Stimulated activated CD4-positive, alpha-beta T cell treated with anti-CD3 and anti-CD28 coated beads, Interleukin-4, amount 100 ng/mL, for 48 hours (primary cell): ENCODE data around the gene VPS8.

Experiments
- DNase-seq, 2 donors: peaks; one replicate each; pipeline ENCODE4 v3.0.0-alpha.2; 2020; ENCODE audit warnings: low read depth in 2 of 2

The VPS8 gene, protein sequence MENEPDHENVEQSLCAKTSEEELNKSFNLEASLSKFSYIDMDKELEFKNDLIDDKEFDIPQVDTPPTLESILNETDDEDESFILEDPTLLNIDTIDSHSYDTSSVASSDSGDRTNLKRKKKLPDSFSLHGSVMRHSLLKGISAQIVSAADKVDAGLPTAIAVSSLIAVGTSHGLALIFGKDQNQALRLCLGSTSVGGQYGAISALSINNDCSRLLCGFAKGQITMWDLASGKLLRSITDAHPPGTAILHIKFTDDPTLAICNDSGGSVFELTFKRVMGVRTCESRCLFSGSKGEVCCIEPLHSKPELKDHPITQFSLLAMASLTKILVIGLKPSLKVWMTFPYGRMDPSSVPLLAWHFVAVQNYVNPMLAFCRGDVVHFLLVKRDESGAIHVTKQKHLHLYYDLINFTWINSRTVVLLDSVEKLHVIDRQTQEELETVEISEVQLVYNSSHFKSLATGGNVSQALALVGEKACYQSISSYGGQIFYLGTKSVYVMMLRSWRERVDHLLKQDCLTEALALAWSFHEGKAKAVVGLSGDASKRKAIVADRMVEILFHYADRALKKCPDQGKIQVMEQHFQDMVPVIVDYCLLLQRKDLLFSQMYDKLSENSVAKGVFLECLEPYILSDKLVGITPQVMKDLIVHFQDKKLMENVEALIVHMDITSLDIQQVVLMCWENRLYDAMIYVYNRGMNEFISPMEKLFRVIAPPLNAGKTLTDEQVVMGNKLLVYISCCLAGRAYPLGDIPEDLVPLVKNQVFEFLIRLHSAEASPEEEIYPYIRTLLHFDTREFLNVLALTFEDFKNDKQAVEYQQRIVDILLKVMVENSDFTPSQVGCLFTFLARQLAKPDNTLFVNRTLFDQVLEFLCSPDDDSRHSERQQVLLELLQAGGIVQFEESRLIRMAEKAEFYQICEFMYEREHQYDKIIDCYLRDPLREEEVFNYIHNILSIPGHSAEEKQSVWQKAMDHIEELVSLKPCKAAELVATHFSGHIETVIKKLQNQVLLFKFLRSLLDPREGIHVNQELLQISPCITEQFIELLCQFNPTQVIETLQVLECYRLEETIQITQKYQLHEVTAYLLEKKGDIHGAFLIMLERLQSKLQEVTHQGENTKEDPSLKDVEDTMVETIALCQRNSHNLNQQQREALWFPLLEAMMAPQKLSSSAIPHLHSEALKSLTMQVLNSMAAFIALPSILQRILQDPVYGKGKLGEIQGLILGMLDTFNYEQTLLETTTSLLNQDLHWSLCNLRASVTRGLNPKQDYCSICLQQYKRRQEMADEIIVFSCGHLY (N-terminal part only)

DNA sequence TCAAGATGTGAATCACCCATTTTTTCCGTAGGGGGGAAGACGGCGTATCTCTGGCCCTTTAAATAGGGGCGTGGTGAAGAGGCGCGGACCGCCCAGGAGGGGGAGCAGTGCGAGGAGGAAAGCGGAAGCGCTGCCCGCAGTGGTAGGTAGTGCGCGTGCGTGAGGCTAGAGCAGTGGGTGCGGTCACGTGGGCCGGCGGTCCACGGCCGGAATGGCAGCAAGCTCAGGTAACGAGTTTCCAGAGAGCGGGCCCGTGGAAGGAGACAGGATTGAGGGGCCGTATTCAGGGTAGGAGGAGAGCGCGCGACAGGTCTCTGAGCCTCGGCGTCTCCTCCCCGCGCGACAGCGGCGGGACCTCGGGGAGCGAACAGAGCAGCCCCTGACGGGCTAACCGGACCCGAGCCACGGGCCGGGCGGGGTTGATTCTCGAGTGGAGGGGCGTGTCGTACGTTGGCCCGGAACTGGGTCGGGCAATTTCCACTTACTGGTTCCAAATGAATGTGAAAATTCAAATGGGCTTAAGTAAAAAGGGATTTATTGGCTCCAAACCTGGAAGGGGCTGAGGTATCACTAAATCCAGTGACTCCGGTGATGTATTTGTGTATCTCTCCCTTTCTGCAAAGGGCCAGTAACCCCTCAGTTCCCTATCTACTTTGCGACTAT, at the start of gene VPS8:
VPS8 (plus strand) TSS at position 168 of the 663 bp plus-strand sequence. CDS start 12,467 bp downstream, outside the sequence.
- DNase-seq, result peak; percentile 92 to 96

DNA sequence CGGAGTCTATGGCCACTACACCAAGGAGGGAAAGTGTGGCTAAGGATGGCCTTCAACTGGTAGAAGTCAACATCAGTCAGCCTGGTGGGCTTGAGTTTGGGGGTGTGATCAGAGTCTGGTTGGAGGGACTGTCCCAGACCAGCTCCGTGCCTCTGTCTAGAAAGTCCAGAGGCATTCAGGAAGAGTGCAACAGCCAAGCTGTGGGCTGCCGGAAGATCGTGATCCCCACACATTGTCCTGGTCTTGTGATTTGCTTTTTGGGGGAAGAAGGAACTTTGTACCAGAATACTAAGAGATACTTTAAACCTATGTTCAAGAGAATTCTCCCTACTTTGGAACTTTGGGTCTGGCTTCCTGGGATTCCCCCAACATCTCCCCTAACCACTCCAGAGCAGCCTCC, 47.8 kb upstream of the VPS8 start:
- DNase-seq, result no peak

DNA sequence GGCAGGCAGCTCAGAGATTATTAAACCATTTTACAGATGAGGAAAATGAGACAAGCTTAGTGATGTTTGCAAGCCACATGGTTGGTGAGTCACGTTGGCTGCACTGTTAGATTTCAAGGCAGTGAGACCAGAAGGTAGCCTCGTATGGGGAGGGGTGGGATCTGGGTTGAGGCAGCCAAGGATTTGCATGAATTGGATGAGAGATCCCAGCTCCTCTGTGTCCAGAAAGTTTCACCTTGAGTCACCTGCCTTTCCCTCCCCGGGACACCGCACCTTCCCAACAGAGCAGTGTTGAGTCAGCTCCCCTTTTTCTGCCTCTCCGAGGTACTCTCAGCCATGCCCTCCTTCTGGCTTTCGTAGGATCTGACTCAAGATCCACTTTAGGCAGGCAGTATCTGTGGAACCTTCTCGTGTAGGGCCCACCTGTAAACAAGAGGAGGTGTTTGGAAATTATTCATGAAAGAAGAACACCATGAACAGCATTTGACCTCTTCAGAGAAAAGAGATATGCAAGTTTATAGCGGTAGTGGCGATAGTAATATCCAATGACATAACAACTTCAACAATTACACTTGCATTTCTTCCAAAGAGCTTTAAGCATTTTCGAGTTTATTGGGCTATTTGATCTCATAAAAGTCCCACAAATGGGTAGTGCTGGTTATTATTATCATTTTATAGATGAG, 46.8 kb upstream of the VPS8 start:
- DNase-seq, result no peak

DNA sequence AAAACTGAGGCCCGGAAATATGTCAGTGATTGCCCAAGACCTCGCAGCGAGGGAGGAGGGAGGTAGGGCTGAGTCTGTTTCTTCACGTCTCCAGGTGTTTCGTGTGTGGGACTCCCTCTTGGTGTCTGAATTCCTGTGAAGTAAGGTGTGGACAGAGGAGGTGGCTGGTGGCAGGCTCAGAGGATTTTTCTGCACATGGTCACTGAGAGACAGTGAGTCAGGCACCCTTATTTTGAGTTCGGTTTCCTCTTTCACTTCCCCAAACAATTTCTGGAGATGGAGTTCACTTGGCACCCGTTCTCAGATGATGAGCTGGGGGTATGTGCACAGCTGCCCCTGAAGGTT, 46.3 kb upstream of the VPS8 start:
- no peak for DNase-seq

DNA sequence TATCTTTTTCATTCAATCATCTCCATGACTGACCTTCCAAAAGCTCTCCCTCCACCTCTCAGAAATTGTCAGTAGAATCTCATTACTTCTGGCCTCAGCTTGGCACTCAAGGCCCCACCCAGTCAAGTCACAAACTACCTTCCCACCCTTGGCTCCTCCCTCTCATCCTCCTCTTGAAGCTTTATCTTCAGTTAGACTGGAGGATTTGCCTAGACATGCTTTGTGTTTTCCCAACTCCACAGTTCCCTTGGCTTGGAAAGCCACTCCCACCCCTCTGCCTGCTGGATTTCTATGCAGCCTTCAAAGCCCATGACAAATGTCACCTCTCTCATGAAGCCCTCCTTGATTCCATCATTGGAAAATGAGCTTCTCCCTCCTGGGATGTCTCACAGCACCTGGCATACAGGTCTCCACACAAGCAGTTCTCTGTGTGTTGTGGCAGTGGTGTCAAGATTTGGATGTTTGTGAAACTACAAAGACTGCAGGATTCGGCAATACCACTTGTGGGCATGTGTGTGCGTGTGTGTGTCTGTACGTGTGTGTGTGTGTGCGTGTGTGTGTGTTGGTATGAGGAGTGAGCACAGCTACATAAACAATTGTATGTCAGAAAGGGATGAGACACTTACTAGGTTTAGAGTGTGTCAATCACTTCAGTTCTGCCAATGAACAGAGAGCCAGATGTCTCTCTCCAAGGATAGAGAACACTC, 45.3 kb upstream of the VPS8 start:
- DNase-seq, result no peak

DNA sequence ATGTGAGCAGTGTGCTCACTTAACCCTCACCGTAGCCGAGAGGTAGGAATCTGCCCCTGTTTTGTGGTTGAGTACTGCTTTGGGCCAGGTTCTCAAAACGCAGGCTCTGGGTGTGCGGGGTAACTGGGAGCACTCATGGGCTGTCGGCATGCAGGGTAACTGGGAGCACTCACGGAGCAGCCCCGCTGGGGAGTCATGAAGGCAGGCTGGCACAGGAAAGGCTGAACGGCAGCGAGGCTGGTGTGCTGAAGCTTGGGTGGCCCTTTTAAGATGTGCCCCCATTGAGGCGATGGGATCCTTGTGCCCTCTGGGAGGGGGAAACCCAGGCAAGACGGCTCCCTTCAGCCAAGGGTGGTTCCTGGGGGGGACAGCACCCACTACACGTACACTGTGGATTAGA, 44.6 kb upstream of the VPS8 start:
- no peak for DNase-seq

DNA sequence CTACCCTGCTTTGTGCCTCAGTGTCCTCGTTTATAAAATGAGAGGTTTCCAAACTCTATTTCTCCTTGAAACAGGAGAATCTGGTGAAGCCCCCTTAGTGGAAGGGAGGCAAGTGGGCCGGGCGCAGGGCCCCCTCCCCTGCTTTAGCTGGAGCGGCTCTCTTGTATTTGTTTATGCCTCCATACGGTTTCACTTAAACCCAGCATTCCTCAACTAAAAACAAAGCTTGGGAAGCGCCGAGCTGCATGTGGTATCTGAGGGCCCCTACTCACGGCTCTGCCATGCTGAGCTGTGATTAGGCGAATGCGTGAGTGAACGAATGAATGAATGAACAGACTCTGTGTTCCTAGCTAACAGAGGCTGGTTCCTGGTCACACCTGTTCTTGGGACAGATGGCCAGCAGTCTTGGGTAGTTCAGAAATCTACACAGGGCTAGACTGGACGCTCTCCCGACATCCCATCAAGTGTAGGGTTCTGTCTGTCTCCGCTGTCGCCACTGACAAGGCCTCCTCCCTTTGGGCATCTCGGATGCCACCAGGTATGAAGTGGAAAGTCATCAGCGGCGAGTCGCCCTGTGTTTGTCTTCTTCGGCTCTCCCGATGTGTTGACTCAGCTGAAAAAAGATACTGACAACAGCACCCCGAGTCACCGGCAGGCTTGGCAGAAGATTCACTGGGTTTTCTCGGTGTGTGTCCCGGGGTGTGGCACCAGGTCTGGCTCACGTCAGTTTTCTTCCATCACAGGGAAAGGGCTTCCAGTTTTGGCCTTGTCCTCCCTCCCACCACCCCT, 42.4 kb upstream of the VPS8 start:
- no peak for DNase-seq

DNA sequence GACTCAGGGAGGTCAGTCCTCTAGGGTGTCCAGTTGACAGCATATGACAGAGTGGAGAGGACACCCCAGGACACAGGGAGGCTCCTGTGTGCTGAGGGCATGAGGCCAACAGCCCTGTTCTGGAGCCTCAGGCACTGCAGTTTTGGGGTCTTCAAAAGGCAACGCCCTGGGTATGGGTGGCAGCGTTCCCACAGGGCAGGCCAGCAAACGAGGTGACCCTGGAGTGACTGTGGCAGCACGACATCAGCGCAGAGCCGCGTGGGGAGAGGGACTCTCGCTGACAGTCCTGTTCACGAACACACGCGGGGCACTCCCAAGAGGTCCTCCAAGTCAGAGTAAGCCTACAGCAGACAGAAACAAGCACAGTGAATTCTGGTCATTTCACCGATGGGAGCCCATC, 41.4 kb upstream of the VPS8 start:
- DNase-seq, result no peak

DNA sequence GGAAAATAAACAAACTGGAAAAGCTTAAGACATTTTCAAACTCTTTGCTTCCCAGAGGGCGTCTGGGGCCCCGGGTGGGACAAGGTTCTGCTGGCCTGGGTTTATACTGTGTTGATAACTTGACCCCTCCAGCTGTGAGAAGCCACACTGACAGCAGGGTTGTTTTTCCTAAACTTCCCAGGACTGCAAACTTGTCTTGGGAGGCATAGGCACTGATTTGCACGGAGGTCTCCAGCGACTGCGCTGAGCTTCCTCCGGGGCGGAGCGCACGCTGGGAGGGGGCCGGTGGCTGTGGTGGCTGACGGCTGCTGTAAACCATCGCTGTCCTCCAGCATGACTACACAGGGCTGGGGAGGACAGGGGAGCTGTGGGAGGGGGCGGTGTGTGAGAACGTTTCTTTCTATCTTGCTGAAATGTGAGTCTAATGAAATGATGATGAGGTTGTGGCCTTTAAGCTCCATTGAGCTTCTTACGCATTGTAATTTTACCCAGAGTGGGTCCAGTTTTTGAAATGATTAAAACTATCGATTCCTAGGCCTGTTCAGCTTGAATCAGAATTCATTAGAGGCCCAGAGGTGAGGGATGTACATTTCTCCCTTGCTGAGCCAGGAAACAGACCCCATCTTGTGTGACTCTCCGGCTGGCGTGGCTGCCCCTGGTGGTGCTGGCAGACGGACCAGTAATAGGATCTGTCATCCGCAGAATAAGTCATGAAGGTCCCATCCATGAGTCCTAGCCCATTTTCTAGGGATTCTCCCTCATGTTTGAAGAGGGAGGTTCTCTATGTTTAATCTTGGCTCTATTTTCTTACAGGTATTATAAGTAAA, 40.5 kb upstream of the VPS8 start:
- DNase-seq, result no peak

DNA sequence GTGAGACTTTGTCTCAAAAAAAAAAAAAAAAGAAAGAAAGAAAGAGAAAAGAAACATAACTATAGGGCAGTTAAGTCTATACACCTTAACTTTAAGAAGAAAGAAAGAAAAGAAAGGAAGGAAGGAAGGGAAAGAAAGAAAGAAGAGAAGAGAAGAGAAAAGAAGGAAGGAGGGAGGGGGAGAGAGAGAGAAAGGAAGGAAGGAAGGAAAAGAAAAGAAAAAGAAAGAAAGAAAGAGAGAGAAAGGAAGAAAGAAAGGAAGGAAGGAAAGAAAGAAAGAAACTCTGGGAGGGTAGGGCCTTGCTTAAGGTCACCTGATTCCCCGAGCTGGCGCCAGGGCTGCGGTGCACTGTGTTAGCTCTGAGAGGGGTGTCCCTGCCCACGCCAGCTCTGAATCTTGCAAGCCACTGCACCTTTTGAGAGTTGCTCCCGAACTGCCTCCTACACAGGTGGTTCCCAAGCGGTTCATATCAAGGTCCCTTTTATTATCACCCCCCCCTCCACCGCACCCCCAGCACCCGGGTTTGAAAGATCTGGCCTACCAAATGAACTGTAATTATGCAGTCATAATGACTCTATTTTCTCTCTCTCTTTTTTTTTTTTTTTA, 39.2 kb upstream of the VPS8 start:
- DNase-seq, result no peak

DNA sequence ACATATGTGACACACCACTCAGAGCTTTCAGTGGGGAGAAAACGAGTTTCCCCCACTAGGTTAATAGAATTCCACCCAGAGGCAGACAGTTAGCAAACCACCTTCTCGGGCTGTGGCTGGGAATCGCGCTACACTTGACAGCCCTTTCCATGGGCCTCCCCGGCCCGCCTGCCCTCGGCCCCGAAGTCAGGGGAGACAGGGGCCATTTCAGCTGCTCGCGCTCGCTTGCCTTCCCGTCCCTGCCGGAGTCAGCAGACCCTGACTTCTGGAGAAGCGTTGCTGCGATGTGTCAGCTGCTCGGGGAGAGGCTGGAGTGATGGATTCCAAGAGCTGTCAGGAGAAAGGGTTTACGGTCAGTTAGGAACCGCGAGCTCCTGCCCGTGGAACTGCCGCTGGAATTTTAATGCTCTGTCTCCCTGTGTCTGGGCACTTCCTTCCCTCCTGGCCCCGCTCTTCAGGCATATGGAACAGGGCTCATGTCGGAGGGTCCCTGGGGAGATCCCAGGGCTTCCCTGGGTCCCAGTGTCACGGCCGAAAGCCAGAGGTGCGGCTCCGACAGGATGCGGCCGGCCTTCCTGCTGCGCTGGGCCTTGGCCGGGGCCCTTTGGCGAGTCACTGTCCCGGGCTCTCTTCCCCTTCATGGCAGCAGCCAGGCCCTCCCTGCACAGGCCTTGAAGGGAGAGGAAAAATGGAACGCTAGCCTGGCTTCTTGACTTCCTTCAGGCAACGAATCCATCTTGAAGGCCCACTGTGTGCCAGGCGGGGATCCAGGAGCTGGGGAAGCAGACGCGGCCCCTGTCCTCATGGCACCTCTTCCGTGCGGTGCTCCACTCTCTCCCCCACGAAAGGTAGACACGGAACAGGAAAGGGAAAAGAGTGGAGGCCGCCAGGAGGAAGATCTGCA, 38.4 kb upstream of the VPS8 start:
- DNase-seq, result no peak

DNA sequence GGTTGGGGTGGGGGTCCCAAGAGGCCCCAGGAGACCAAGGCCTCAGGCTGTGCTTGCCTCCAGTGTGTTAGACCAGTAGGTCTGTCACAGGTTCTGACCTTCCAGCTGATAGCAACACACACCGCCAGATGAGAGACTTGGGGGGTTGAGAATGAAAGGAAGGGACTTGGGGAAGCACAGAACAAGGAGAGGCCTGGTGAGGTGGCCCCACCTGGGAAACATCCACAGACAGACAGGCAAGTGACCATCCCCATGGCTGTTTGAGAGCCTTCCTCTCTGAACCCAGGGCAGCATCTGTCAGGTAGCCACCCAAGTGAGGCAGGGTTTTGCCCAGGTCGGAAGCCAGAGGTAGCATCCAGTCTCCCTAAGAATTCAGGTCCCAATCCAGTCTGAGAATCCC, 35.0 kb upstream of the VPS8 start:
- no peak for DNase-seq

DNA sequence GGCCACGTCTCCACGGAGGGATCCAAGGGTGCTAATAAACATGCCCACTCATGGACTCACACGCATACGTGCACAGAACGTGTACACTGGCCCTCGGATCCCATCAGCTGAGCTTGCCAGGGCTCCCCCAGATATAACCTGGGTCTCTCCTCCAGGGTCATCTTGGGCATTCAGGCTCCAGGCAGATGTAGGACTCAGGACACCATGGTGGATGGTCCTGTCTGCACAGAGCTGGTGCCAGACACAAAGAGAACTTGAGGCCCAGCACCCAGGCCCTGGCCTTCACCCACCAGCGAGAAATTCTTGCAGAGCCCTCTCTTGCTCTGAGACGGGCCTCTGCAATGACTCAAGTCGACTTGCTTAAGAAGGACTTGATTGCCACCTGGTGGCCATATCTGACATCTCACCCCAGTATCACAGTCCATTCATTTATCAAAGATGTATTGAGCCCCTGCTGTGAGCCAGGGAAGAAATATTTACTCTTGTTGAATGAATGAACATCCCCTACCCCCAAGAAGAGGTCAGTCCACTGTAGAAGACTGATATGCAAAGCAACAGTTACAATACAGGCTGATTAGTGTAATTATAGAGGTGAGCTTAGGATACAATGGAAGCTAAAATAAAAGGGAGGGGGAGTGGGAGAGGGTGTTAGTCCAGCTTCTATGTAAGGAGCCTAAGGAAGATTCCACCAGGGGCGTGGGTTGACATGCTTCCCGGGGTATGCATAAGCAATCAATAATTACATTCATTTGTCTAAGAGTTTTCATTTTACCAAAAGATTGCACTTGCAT, 34.2 kb upstream of the VPS8 start:
- peak; percentile 67 to 74 for DNase-seq

DNA sequence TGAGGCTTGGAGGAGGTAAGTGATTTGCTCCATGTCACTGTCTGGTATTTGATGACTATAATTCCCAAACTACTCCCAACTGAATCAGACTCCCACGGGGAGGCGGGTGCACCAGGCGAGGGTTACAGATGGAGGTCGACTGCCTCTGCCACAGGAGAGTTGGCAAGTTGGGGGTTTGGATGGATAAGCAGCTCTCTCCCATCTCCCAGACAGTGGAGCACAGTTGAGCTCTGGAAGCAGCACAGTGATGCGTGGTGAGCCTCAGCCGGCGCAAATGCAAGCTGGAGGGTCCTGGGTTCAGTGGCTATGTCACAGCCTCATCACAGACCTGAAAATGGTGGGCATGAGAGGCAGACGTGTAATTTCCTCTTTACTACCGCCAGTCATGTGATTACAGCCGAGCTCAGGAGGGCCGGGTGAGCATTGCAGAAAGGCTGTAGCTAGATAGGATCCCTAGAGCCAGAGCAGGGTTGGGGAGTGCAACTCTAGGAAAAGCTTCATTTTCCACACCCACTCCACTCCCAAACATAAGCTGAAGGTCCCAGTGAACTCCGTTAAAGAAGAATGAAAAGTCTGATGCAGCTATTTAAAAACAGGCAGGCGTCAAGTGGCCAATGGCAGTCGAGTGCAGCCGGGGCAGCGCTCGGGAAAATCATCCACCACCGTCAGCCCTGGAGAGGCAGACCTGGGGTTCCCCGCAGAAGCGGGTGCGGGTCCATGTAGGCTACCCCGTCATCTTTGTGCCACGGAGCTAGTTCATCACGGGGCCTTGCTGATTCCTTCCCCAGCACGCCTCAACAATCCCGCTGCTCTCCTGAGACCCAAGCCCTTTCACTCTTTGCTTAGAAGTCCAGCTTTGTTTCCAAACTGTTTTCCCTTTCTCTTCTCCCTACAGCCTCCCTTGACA, 33.3 kb upstream of the VPS8 start:
- no peak for DNase-seq

DNA sequence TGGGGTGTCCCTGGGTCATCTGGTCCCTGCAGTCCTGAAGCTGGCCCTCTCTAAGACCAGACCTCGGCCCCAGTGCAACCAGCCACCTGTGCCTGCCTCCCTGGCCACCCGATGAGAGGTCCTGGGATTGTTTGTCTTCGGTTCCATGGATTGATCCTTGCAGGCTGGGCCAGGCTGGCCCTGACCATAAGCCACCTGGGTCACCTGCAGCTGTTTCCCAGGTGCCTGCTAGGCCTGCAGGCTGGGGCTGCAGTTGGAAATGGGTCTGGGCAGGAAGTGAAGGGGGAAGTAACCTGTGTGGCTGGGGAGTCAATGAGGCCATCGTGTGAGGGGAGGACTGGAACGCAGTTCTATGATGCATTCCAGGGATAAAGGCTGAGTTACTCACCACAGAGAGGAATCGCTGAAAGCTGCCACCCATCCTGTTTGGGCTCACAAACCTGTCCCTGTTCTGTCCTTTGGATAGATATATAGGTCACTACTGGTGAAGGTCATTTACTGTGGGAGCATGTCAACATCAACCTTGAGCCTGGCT, 30.9 kb upstream of the VPS8 start:
- DNase-seq, result no peak
